HG03575 (cell line): ENCODE data around the gene GSTM1.

Experiments
- ATAC-seq: cut with Tn5 transposase; IDR thresholded peaks from one replicate; pipeline ENCODE4 v1.9.1; 2021; ENCODE audit not compliant: unreplicated experiment, insufficient number of reproducible peaks, low FRiP score; ENCODE audit errors: extremely low read depth

The GSTM1 gene

DNA sequence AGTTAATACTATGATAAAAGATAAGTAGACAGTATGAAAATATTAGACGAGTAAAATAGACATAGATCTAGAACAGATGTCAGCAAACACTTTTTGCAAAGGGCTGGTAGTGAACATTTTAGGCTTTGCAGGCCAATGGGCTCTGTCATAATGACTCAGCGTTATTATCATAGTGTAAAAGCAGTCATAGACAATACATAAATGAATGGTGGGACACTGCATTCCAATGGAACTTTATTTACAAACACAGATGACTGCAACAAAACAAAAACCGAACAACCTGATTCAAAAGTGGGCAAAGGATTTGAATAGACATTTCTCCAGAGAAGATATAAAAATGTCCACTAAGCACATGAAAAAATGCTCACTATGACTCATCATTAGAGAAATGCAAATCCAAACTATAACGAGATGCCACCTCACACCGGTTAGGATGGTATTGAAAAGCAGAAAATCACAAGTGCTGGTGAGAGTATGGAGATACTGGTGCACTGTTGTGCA is 31.8 kb downstream of the GSTM1 start:
- no peak for ATAC-seq

DNA sequence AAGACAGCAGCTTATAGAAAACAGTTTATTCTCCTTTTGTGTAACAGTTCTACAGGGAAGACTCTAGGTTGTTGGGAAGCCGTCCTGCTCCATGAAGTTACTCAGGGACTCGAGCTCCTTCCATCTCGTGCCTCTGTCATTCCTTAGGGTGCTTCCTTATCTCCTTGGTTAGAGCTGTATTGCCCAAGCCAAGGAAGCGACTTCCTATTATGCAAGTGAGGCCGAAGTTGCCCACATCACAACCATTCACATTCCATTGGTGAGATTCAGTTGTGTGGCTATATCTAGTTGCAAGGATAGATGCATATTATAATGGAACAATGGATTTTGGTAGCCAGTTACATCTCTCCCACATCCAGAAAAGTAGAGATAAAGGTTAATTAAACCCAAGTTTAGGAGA is 33.4 kb downstream of the GSTM1 start:
- no peak for ATAC-seq

DNA sequence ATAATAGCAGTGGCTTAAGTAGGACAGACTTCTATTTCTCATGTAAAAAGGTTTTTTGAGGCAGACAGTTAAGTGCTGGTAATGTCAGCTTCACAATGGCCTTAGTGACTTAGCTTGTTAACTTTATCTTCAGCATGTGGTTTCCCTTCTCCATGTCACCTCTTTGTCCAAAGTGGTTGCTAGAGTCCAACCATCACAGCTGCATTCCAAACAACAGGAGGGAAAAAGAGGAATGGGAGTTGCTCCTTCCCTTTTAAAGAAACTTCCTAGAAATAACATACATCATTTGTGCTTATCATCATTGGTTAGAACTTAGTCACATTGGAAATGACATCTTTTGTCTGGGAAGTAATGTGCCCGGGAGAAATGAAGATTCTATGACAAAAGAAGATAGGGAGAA is 34.4 kb downstream of the GSTM1 start:
- ATAC-seq: no peak

DNA sequence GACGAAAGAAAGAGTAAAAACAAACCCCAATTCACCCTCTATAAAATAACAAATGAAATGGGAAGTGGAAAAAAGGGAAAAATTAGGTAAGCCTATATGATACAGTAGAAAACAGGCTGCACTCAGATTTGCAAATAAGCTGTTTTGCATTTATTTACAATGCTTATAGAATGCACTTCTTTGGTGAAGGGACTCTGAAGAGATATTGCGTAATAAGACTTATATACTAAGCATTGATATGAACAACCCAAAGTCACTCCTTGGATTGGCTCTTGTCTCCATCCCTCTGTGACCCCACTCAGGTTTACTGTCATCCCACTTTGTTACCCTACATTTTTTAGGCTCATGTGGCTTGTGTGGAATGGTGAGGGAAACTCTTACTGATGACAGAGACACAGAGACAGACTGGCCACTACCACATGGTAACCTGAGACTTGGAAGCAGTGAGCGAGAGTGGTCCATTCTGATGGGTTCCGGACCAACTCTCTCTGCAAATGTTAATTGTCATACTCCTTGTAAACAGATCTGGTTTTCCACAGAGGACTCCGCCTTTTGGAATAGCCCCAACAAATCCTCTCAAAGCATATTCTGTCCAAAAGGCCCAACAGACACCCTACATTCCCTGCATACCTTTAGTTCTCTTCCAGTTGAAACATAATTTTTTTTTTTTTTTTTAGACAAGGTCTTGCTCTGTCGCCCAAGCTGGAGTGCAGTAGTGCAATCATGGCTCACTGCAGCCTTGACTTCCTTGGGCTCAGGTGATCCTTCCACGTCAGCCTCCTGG is 35.5 kb downstream of the GSTM1 start:
- no peak for ATAC-seq

DNA sequence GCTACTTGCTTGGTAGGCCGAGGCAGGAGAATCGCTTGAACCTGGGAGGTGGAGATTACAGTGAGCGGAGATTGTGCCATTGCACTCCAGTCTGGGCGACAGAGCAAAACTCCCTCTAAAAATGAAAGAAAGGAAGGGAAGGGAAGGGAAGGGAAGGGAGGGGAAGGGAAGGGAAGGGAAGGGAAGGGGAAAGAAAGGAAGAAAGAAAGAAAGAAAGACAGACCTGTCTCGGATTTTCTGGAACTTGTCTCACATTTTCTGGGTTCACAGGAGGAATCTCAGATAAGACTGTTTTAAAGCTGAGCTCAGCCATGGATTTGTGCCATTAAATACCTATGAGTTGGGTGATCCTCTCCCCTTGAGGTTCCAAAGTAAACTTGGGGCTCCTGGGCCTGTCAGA is 37.3 kb downstream of the GSTM1 start:
- no peak for ATAC-seq

DNA sequence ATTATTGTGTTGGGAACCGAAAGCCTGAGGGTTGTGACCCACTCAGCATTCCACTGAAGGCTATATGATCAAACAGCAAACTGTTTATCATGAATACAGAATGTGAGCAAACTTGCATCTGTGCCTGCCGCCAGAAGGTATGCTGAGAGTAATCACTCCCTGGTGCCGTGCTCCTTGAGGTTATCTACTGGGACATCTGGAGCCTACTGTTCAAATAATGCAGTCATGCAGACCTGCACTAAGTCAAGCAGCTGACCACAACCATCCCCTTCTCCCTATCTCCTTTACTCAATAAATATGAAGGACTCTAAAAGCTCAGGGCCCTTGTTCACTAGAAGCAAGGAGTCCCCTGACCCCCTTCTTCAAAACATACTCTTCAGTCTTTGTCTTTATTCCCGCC is 37.9 kb downstream of the GSTM1 start:
- ATAC-seq: no peak

DNA sequence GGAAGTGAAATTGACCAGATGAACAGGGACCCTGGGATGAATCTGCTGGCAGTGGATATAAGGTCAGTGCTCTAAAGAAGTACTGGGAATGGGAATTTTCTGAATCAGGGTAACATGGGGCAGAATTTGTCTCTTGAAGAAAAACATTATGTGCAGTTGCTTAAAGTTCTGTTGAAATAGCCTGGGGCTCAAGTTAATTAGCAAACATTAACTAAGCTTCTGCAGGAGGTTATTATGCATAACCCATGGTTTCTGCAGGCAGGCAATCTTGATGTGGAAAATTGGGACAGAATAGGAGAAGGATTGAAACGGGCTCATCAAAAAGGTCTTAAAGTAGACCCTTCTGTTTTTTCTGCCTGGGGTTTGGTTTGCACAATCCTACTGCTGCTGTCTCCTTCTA is 38.4 kb downstream of the GSTM1 start:
- ATAC-seq: no peak

DNA sequence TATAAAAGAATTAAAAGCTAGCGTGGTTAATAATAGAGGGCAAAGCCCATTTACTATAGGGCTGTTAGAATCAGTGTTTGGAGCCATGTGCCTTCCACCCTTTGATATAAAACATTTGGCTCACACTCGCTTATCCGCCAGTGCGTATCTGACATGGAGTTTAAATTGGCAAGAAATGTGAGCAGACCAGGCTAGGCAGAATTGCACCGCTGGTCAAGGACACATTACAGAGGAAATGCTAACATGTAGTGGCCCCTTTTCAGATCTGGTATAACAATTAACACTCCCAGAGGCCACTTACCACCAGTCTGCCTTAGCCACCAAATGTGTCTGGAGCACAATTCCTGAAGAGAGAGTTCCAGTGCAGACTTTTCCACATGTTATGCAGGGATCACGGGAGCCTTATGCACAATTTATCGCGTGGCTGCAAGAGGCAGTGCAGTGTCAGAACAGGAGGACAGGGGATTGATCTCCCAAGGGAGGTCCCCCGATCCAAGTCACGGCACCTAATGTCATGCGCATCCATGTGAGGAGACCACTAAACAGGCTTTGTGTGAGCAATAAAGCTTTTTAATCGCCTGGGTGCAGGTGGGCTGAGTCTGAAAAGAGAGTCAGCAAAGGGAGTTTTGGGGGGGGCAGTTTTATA is 39.2 kb downstream of the GSTM1 start:
- ATAC-seq: no peak

DNA sequence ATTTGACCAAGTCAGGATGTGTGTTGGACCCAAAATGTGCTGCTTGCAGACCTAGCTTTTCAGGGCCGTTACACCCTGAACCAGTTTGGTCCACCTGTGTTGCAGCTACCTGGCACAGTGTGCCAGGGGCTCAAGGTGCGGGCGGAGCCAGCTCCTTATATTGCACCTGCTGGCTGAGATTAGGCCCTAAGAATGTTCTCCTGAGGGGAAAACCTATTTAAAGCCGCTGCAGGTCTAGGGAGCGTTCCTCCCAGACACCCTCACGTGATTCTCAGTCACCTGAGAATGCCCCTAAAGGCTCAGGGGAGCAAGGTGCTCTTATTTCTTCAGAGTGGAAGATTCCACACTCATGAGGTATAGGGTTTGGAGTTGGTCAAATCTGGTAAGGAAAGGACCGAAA is 41.3 kb downstream of the GSTM1 start:
- no peak for ATAC-seq

DNA sequence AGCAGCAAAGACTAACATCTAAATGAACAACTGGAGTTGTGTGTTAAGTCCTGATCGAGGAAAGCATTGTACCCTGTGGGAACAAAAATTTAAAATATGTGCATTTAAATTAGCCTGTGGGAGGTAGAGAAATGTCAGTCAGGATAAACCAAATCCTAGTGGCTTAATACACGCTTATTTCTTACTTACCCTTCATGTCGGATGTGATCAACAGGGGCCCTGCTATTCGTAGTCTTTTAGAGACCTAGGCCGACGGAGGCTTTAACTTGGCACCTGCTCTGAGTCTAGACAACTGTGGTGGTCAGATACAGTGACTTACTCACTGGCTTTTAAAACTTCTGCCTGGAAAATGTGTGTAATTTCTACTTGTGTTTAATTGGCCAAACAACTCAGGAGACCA is 43.0 kb downstream of the GSTM1 start:
- no peak for ATAC-seq

DNA sequence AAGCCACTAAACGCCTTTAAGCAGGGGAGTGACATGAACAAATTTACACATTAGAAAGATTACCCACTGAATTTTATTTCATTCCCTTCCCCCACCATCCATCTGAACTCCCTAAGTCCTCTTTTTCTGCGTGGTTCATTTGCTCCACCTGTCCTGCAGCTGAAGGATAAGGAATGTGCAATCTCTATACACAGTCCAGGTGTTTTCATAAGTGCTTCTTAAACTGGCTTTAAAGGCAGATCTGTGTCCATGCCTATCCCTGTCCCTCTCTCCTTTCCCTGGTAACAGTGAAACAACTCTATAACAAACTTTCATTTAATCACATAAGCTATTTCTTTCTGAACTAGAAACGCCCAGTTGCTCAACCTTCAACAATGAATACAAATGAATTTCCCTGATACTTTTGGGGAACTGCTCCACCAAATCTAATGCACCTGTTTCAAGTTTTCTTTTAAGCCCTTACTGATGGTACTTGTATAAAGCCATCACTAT is 44.8 kb downstream of the GSTM1 start:
- ATAC-seq: no peak

DNA sequence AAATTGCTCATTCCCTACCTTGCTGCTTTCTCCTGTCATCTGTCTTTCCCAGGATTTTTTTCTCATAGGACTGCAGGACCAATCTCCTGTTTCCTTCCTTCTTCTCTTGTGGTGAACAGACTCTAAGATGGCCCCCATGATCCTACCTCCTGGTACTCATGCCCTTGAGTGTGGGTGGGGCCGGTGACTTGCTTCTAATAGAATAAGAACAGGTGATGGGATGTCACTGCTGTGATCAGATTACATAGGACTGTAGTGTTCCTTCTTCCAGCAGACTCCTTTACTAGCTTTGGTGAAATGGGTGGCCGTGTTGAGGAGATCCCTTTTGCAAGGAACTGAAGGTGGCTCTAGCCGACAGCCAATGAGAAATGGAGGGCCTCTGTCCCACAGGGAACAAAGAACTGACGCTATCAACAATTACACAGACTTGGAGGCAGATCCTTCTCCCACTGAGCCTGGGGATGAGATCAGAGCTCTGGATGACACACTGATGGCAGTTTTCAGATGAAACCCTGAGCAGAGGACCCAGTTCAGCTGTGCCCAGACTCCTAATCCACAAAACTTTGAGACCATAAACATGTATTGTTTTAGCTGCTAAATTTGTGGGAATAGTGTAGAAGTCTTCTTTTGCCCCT is 45.7 kb downstream of the GSTM1 start:
- no peak for ATAC-seq

DNA sequence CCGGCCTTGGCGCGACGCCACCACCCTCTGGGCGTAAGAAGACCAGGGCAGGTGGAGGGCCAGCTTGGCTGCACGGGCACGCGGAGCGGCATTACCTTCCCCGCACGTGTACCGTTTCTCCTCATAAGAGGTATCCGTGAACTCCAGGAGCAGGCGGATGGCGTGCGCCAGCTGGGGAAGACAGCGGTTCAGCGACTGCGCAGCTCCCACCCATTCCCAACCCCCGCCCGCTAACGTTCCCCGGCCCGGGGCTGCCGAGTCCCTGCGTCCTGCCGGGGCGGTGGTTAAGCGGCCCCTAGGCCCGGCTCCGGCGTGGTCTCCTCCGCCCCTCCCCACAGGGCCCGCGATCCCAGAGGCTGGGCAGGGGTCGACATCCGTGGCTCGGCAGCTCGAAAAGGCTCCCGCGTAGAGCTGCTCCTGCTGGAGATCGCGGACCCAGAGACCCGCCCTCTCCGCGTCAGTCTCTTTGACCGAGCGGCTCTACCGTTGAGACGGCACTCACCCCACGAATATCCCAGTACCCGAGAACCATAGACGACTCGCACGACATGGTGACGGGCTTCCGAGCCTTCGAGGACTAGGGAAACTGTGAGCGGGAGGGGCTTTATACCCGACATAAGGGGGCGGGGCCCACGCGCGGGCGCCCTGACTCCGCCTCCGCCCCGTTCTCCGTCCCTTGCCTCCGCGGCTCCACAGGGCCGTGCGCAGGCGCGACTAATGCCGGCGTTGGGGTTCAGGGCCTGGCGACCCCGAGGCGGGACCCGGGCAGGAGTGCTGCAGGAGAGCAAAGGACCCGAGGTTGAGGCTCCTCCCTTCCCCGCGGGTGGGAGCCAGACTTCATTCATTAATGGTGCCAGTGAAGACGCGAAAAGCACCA is 52.4 kb downstream of the GSTM1 start:
- no peak for ATAC-seq

DNA sequence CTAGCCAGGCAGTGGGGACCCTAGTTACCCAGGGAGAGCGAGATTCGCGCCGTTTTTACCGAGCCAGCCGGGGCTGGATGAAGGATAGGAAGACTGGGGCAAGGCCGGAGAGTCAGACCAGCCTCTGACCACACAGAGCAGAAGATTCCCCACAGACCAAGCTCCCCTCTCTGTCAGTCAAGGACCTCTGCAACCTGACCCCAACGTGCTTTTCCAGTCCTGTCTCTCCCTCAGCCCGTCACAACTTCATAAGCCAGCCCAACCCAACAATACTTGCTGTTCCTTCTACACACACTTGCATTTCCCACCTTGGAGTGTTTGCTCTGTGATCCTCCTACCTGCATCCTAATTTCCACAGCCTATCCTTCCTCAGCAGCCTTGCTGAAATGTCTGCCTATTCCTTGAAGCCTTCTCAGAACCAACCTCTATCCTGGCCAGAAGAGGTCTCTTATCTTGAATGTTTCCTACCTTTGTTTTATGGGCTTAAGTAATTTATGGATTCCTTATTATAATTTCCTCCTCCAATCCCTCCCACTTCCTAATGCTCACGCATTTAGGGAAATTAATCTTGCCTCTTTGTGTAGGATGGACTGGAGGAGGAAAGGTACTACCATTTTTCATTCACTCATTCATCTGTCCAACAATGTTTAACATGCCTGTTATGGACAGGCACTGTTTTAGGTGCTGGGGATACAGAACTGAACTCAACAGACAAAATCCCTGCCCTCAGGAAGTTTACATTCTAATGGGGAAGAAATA is 53.2 kb downstream of the GSTM1 start, which contains the start of gene GSTM3:
GSTM3 (minus strand) TSS at position 424 of the 759 bp plus-strand sequence. CDS start 751 bp downstream, outside the sequence.
- ATAC-seq: no peak
